GM10266 (cell line): ENCODE measurements around the gene UBASH3A.

ENCODE experiments used
- DNase-seq: peaks from one replicate; pipeline ENCODE4 v3.0.0; 2012; ENCODE audit errors: extremely low spot score
- CTCF ChIP-seq: IDR thresholded peaks from 2 replicates; pipeline ENCODE4 v1.5.1; 2012; ENCODE audit warnings: mild to moderate bottlenecking, low read depth; ENCODE audit not compliant: control insufficient read depth, insufficient read depth; ENCODE audit errors: missing control alignments

Gene UBASH3A

GRCh38 chr21:42437786-42438185, 34.1 kb downstream of the UBASH3A start:
- no peak for DNase-seq
- TF ChIP-seq CTCF: no peak

- no peak for TF ChIP-seq CTCF
- no peak for DNase-seq
Measured at GRCh38 chr21:42438316-42439205, 34.9 kb downstream of the UBASH3A start.

- peak; percentile 38 for DNase-seq
- TF ChIP-seq CTCF: no peak
Measured at GRCh38 chr21:42439284-42440186, 35.8 kb downstream of the UBASH3A start.

- TF ChIP-seq CTCF: no peak
- peak; percentile 80 for DNase-seq
Measured at GRCh38 chr21:42440187-42440792, 36.6 kb downstream of the UBASH3A start.

- TF ChIP-seq CTCF: no peak
- no peak for DNase-seq
Measured at GRCh38 chr21:42441963-42442362, 38.3 kb downstream of the UBASH3A start.

- DNase-seq: no peak
- no peak for TF ChIP-seq CTCF
Measured at GRCh38 chr21:42443181-42443785, 39.6 kb downstream of the UBASH3A start.
